NCI-H1092 treated with DMSO at 0.1 percent for 48 hours (cell line): ENCODE data around the gene HTR7.
"Not testable (repeated sequence)": the region's sequence is repeated elsewhere in the genome, so short reads cannot be mapped to it uniquely, and the experiment has no call there.

Source experiments
- DNase-seq: peaks from one replicate; lab custom pipeline; 2025; lab: John Stamatoyannopoulos, UW

HTR7 gene

DNA sequence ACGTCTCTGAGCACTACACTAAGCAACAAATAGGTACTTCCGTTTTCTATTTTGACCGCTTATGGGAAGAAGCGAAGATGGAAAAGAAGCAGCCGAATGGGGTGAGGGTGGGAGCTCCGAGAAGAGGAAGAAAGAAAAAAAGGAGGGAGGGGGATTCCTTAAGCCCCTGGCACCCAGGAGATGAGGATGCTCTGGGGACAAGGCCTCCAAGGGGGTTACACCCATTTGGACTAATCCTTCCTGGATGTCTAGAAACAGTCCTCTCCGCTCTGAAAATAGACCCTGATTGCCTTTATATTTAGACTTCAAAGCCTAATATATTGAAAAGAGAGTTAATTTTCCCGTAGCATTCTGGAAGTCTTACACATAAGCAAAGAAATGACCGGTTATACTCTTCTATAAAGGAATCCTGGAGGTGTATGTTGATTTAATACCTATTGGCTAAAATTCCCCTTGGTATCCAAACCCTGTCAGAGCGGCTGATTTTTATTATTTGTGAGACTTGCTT is 676 bp upstream of the HTR7 start:
- no peak for DNase-seq

- DNase-seq: no peak
These were observed 740 bp downstream of the HTR7 start for GRCh38 chr10:90856964-90857634.

GRCh38 chr10:90856261-90856660 is 1.6 kb downstream of the HTR7 start:
- DNase-seq: no peak

DNA sequence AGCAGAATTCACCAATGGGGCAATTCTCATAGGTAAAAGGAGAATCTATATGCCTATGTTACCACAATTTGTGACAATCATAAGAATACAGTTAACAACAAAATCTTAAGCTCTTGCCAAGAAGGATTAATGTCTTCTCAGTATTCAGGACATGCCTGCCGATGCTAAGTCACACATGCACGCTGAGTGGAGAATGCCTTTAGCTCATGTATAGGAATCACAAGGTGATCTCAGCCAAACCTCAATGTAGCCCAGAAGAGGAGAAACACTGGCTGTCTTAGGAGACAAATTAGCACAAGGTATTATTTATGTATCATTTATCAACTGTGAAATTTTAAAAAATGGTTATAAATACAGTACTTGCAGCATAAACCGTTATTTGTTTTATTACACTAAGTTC is 2.7 kb downstream of the HTR7 start:
- no peak for DNase-seq

DNA sequence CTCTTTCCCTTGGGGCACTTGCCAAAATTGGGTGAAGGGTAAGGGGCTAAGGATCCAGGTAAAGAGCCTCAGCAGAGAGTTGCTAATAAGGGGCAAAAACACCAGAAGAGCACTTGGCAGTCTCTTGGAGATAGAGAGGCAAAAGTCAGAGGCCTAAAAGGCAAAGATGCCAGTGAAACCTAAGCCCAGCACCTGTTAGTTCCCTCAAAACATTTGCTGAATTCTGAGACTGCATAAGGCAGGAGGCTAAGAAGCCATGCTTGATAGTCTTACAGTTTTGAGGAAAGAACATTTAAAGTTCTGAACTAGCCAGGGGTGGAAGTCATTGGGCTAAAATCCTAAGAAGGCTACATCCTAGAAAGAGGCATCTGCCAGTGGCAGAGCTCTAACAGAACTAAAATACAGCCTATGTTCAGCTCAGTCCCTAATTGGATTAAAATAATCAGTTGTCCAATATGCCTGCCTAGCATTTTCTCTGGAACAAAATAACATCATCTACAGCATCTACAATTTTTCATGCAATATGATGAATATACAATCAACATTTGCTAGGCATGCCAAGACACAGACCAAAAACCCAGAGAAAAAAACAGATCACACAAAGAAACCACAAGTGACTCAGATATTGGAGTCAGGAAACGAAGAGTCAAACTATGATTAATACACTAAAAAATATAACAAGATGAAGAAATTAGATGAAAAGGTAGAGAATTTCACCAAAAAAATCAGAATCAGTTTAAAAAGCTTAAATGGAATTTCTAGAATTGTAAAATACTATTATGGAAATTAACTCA is 7.7 kb downstream of the HTR7 start:
- no peak for DNase-seq

DNA sequence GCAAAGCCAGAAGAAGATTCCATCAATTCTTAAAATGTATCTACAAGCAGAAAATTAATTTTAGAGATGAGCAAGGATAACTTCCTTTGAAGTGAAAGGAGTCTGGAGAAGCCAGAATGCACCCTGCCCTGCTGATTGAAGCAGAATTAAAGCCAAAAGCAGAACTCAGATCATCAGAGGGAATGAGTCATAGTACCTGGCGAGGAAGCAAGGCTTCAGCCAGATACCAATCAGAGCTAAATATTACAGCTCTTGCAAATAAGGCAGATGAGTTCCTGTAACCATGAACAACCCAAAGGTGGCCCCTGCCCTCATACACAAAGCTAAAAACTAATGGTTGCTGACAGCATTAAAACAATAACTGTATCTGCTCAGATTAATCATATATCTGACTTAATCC is 10.4 kb downstream of the HTR7 start:
- DNase-seq: no peak

GRCh38 chr10:90846746-90847145 is 11.1 kb downstream of the HTR7 start:
- no peak for DNase-seq

DNA sequence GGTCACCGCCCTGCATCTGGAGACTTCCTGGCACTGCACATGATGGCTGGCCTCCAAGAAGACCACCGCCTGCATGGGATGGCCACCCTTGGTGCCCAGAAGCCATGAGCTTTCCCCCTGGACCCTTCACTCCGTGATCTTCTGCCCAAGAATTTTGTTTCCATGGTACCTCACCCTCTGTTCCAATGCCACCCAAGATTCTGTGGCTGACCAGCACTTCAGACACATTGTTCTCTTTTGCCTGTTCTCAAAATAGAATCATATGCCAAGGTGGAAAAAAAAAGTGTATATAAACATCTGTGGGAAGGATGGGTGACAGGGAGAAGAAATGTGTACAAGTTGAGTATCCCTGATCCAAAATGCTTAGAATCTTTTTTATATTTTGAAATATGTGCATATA is 12.1 kb downstream of the HTR7 start:
- DNase-seq: no peak

DNA sequence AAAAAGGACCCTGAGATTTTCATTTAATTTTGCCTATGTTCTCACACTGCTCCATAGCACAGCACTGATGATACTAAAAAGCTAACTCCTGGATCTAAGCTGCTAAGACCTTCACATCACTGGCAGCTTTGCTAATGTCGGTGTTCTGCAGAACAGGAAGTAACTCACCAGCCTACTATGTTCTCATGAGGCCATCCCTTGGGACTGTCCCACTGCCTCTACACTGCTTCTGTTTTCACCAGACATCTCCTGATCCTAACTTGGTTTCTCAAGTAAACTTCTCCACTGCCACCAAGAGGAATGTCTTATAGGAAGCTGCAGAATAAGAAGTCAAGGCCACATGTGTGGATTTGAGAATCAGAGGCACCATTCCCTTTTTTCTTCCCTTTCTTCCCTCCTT is 15.1 kb downstream of the HTR7 start:
- no peak for DNase-seq

DNA sequence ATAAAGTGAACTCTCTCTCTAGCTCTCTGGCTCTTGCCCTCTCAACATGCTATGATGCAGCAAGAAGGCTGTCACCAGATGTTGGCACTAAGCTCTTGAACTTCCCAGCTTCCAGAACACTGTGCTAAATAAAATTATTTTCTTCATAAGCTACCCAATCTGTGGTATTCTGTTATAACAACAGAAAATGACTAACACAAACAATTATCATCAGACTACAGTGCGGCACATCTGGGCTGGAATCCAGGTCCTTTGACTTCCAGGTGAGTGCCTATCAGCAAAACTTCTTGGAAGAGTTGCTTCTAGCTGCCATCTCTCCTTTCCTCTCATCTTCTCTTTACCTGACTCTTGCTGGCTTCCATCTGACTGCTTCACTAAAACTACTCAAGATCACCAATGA is 20.4 kb downstream of the HTR7 start:
- no peak for DNase-seq

GRCh38 chr10:90834326-90834725 is 23.5 kb downstream of the HTR7 start:
- DNase-seq: no peak

- no peak for DNase-seq
These were observed 25.7 kb downstream of the HTR7 start for GRCh38 chr10:90832111-90832510.

DNA sequence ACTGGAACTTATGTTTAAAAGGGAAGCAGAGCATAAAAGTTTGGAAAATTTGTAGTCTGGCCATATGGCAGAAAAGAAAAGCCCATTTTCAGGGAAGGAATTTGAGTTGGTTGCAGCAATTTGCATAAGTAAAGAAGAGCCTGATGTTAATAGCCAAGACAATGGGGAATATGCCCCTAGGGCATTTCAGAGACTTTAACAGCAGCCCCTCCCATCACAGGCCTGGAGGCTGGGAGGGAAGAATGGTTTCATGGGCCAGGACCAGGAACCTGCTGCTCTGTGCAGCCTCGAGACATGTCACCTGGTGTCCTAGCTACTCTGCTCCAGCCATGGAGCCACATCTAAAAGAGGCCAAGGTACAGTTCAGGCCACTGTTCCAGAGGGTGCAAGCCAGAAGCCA is 35.3 kb downstream of the HTR7 start:
- DNase-seq: no peak

- DNase-seq: not testable (repeated sequence)
These were observed 36.0 kb downstream of the HTR7 start for GRCh38 chr10:90821864-90822263.

GRCh38 chr10:90819911-90820310 is 37.9 kb downstream of the HTR7 start:
- no peak for DNase-seq

DNA sequence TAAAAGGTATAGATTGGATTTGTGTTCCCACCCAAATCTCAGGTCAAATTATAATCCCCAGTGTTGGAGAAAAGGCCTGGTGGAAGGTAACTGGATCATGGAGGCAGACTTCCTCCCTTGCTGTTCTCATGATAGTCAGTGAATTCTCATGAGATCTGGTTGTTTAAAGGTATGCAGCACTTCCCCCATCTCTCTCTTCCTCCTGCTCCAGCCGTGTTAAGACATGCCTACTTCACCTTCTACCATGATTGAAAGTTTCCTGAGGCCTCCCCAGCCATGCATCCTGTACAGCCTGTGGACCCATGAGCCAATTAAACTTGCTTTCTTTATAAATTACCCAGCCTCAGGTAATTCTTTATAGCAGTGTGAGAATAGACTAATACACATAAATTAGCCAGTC is 39.1 kb downstream of the HTR7 start:
- no peak for DNase-seq

GRCh38 chr10:90817128-90817889 is 40.5 kb downstream of the HTR7 start:
- no peak for DNase-seq

DNA sequence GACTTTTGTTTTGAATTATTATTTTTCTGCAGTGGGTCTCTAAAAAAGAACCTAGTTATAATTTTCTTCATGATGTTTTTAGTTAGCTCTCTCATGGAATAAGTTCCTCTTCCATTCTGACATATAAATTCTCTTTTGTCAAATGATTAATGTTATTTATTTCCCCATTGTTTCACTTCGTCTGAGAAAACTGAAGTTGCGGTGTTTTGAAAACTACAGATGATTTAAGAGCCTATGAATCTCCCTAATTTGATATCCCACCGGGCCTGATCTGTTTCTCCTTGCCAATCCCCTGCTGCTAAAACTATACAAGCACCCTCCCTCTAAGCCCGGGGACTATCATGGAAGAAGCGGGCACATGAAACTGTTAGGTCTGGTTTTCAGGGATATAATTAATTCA is 41.4 kb downstream of the HTR7 start:
- no peak for DNase-seq

DNA sequence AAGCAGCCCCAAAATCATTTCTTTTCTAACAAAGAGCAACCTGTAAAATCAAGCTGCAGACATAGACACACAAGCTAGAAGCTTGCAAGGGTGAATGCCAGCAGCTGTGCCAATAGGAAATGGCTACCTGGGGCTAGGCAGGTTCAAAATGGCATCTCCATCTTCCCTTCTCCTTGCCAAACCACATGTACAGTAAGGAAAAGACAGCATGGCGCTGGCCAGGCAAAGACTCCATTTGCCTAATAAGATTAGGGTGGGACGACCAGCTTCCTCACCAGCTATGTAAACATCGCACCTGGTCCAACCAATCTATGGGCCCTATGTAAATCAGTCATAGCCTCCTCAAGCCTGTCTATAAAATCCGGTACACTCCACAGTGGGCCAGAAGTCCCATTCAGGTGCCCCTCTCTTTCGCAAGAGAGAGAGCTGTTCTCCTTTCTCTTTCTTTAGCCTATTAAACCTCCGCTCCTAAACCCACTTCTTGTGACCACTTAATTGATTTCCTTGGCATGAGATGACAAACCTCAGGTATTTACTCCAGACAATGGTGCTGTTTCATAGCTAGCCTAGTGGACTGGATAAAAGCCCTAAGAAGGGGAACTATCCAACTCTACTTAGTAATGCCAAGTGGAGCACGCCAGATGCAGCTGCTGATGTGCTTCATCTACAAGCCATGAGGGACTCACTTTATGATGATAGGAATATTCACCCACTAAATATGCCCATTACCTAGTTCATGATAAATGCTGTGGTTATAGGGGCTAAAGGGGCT is 44.1 kb downstream of the HTR7 start:
- DNase-seq: no peak

- not testable (repeated sequence) for DNase-seq
These were observed 50.7 kb downstream of the HTR7 start for GRCh38 chr10:90807106-90807505.

DNA sequence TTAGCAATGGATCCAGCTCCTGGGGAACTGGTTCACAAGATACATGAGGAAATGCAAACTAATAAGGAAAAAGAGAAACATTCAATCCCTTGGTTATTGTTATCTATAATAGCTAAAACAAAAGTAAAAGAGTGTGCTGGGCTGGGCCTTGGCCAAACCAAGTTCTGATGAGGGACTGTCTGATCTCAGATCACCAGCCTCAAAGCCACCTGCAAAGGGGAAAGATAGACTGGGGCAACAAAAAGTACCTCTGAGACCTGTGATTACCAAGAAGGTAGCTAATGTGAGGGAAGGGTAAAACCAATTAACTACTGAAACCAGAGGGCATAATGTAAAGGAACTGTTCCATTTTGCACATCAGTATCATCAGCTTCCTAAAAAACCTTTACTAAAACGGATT is 51.2 kb downstream of the HTR7 start:
- DNase-seq: no peak

- no peak for DNase-seq
These were observed 52.6 kb downstream of the HTR7 start for GRCh38 chr10:90805206-90805605.
